Measurements from ENCODE around the gene PRSS33. TPM values are rescaled to one million over a fixed set of nuclear protein-coding genes. Genes with fewer than 3 reads are reported as not detected.

The PRSS33 gene
- total RNA-seq, result not detected

- peaks cover 0 to 14% (median 0%) of the 10 kb centered on the region in 3 donors for H3K4me1 ChIP-seq
- 0 to 10% methylated on average over 1 to 2 of the region's 10 CpGs for WGBS, 2 donors (ENCODE audit: low coverage in 1 of 2)
- H3K36me3 ChIP-seq, result no peaks in the 10 kb centered on the region
- H3K9me3 ChIP-seq, result no peaks in the 10 kb centered on the region
- ATAC-seq, result no peak
- H3K27me3 ChIP-seq, result peaks cover 83% of the 10 kb centered on the region
- TF ChIP-seq POLR2A (IDR thresholded peaks at IDR 0.05) (no peak), POLR2AphosphoS5 (IDR thresholded peaks at IDR 0.05) (no peak), EP300 (IDR thresholded peaks at IDR 0.05) (no peak), CTCF (IDR thresholded peaks at IDR 0.05) (no peak)
- H3K27ac ChIP-seq, result no peak within 1 kb of the TSS
- H3K4me3 ChIP-seq, result no peak within 1 kb of the TSS
Measured at GRCh38 chr16:2787406-2787805, at the start of gene PRSS33. TSS of gene PRSS33 (minus strand) at chr16:2787560. CDS start at chr16:2786547, 1,013 bp downstream.

GRCh38 chr16:2836646-2837508 lies 49.5 kb upstream of the PRSS33 start:
- no peak for ATAC-seq

GRCh38 chr16:2835638-2836493 lies 48.5 kb upstream of the PRSS33 start:
- Histone ChIP-seq H3K36me3 (no peaks in the 10 kb centered on the region), H3K27me3 (peaks cover 80% of the 10 kb centered on the region), H3K4me3 (no peak overlapping the region), H3K27ac (peak overlapping the region in 1 of 4 donors; percentile 2), H3K9me3 (no peaks in the 10 kb centered on the region), H3K4me1 (no peaks in the 10 kb centered on the region)
- WGBS, 2 donors (ENCODE audit: low coverage in 1 of 2), result 45 to 59% methylated on average over 11 to 13 of the region's 22 CpGs
- TF ChIP-seq EP300 (IDR thresholded peaks at IDR 0.05), result no peak
- no peak for TF ChIP-seq POLR2AphosphoS5 (IDR thresholded peaks at IDR 0.05)
- TF ChIP-seq POLR2A (IDR thresholded peaks at IDR 0.05), result no peak
- no peak for TF ChIP-seq CTCF (IDR thresholded peaks at IDR 0.05)
- peak; percentile 44 for ATAC-seq

More at GRCh38 chr16:2836646-2837508, 49.5 kb upstream of the PRSS33 start:
- TF ChIP-seq EP300 (IDR thresholded peaks at IDR 0.05) (no peak), POLR2A (IDR thresholded peaks at IDR 0.05) (no peak), POLR2AphosphoS5 (IDR thresholded peaks at IDR 0.05) (no peak), CTCF (IDR thresholded peaks at IDR 0.05) (no peak)
- 75 to 83% methylated on average over 4 to 7 of the region's 13 CpGs for WGBS, 2 donors (ENCODE audit: low coverage in 1 of 2)
- peaks cover 80% of the 10 kb centered on the region for H3K27me3 ChIP-seq
- H3K9me3 ChIP-seq, result no peaks in the 10 kb centered on the region
- H3K36me3 ChIP-seq, result no peaks in the 10 kb centered on the region
- H3K4me3 ChIP-seq, result no peak overlapping the region
- no peak overlapping the region for H3K27ac ChIP-seq
- peaks cover 0 to 4% (median under 1%) of the 10 kb centered on the region in 3 donors for H3K4me1 ChIP-seq

GRCh38 chr16:2834968-2835367 lies 47.6 kb upstream of the PRSS33 start:
- H3K27me3 ChIP-seq, result peaks cover 80% of the 10 kb centered on the region
- no peaks in the 10 kb centered on the region for H3K4me1 ChIP-seq
- H3K4me3 ChIP-seq, result no peak overlapping the region
- no peaks in the 10 kb centered on the region for H3K36me3 ChIP-seq
- no peak overlapping the region for H3K27ac ChIP-seq
- no peak for ATAC-seq
- TF ChIP-seq CTCF (IDR thresholded peaks at IDR 0.05), result no peak
- no peak for TF ChIP-seq EP300 (IDR thresholded peaks at IDR 0.05)
- TF ChIP-seq POLR2AphosphoS5 (IDR thresholded peaks at IDR 0.05), result no peak
- no peak for TF ChIP-seq POLR2A (IDR thresholded peaks at IDR 0.05)
- WGBS, 2 donors (ENCODE audit: low coverage in 1 of 2), result 82 to 92% methylated on average over 2 to 3 of the region's 3 CpGs
- H3K9me3 ChIP-seq, result no peaks in the 10 kb centered on the region

All from gastroesophageal sphincter (tissue), 4 donors.